DMS 273 (cell line): ENCODE data around the gene FXYD6.

Experiments
- DNase-seq: peaks from one replicate; lab custom pipeline; 2025; ENCODE audit not compliant: unreplicated experiment; lab: John Stamatoyannopoulos, UW

FXYD6 gene

GRCh38 chr11:117851106-117851505 is 25.4 kb downstream of the FXYD6 start:
- no peak for DNase-seq

- DNase-seq: no peak
These were observed 26.6 kb downstream of the FXYD6 start for GRCh38 chr11:117849781-117850414.

GRCh38 chr11:117843666-117844484 is 32.6 kb downstream of the FXYD6 start:
- DNase-seq: peak; percentile 75

GRCh38 chr11:117842131-117842941 is 34.1 kb downstream of the FXYD6 start:
- DNase-seq: no peak

- DNase-seq: no peak
These were observed 34.9 kb downstream of the FXYD6 start for GRCh38 chr11:117841551-117842031.

- DNase-seq: no peak
These were observed 35.4 kb downstream of the FXYD6 start for GRCh38 chr11:117840881-117841550.

- no peak for DNase-seq
These were observed 36.3 kb downstream of the FXYD6 start for GRCh38 chr11:117839936-117840813.

GRCh38 chr11:117839380-117839881 is 37.0 kb downstream of the FXYD6 start:
- no peak for DNase-seq

- DNase-seq: no peak
These were observed 37.6 kb downstream of the FXYD6 start for GRCh38 chr11:117838901-117839300.

- DNase-seq: no peak
These were observed 38.7 kb downstream of the FXYD6 start for GRCh38 chr11:117837791-117838190.

GRCh38 chr11:117837070-117837776 is 39.2 kb downstream of the FXYD6 start:
- DNase-seq: no peak

GRCh38 chr11:117836077-117836960 is 40.1 kb downstream of the FXYD6 start:
- no peak for DNase-seq

- no peak for DNase-seq
These were observed 40.9 kb downstream of the FXYD6 start for GRCh38 chr11:117835576-117835975.

- DNase-seq: no peak
These were observed 41.5 kb downstream of the FXYD6 start for GRCh38 chr11:117834838-117835443.

GRCh38 chr11:117834068-117834810 is 42.2 kb downstream of the FXYD6 start:
- DNase-seq: no peak

- DNase-seq: peak; percentile 47
These were observed 43.0 kb downstream of the FXYD6 start for GRCh38 chr11:117833401-117833891.

- DNase-seq: no peak
These were observed 43.9 kb downstream of the FXYD6 start for GRCh38 chr11:117832511-117832910.
